K562 (cell line): Measurements from ENCODE around the gene GRID2IP. TPM values are rescaled to one million over a fixed set of nuclear protein-coding genes. Genes with fewer than 3 reads are reported as not detected.

Experiments used
- ELF4 ChIP-seq: fragments of 450-650 bp; formaldehyde crosslinking; IDR thresholded peaks from 2 replicates; pipeline ENCODE4 v1.4.0; 2022; ENCODE audit warnings: missing genetic modification characterization
- HOMEZ ChIP-seq: fragments of 250-450 bp; sonication (Bioruptor Pico); IDR thresholded peaks from 2 replicates; pipeline ENCODE4 v1.4.0; 2020; ENCODE audit warnings: mild to moderate bottlenecking, moderate library complexity
- KDM5B ChIP-seq: fragments of 200-600 bp; sonication (generic); IDR thresholded peaks from 2 replicates; pipeline ENCODE4 v1.6.1; 2012; ENCODE audit warnings: low read depth, mild to moderate bottlenecking, moderate library complexity, low read length, control low read depth, inconsistent platforms; ENCODE audit not compliant: insufficient replicate concordance
- MNT ChIP-seq, 2 experiments: fragments of 450-650 bp; conservative IDR thresholded peaks; 2 replicates each; pipeline ENCODE4 v1.6.1; 2017; ENCODE audit warnings: mild to moderate bottlenecking in 2 of 2, moderate library complexity in 2 of 2
- NFIX ChIP-seq: fragments of 250-450 bp; sonication (Bioruptor Pico); IDR thresholded peaks from 2 replicates; pipeline ENCODE4 v1.4.0; 2020; ENCODE audit warnings: low read depth, mild to moderate bottlenecking, moderate library complexity
- PHF20 ChIP-seq: fragments of 450-650 bp; IDR thresholded peaks from 2 replicates; pipeline ENCODE4 v1.6.1; 2018; ENCODE audit not compliant: partially characterized antibody
- POLR2AphosphoS5 ChIP-seq: IDR thresholded peaks from 2 replicates; pipeline ENCODE4 v1.6.1; 2011; ENCODE audit warnings: mild to moderate bottlenecking, low read depth, low read length, moderate library complexity; ENCODE audit not compliant: control insufficient read depth, insufficient read depth
- RB1 ChIP-seq: fragments of 450-650 bp; IDR thresholded peaks from 2 replicates; pipeline ENCODE4 v1.6.1; 2017; ENCODE audit warnings: low read depth, mild to moderate bottlenecking
- TCFL5 ChIP-seq: fragments of 250-450 bp; sonication (Bioruptor Pico); conservative IDR thresholded peaks from 2 replicates; pipeline ENCODE4 v1.6.1; 2021; ENCODE audit warnings: mild to moderate bottlenecking, moderate library complexity, matching md5 sums
- TFAM ChIP-seq: fragments of 250-450 bp; sonication (Bioruptor Pico); conservative IDR thresholded peaks from 2 replicates; pipeline ENCODE4 v1.5.0; 2021; ENCODE audit warnings: mild to moderate bottlenecking, moderate library complexity
- TOE1 ChIP-seq, 2 experiments: fragments of 450-650 bp in 1 of 2; sonication (generic) in 1 of 2; formaldehyde crosslinking in 1 of 2; IDR thresholded peaks; 2 replicates each; pipeline versions ENCODE4 v1.7.1 to v1.8.0; 2016 to 2022; ENCODE audit warnings: borderline replicate concordance in 2 of 2, mild to moderate bottlenecking in 2 of 2, antibody characterized with exemption in 1 of 2, inconsistent platforms in 1 of 2, low read depth in 1 of 2, missing genetic modification reagents in 1 of 2, moderate library complexity in 1 of 2
- XRCC3 ChIP-seq: fragments of 450-650 bp; IDR thresholded peaks from 2 replicates; pipeline ENCODE4 v1.6.1; 2017; ENCODE audit warnings: mild to moderate bottlenecking, moderate library complexity
- ZBTB5 ChIP-seq: fragments of 450-650 bp; IDR thresholded peaks from 2 replicates; pipeline ENCODE4 v1.6.1; 2017; ENCODE audit warnings: antibody characterized with exemption
- ZBTB9 ChIP-seq: fragments of 450-650 bp; formaldehyde crosslinking; IDR thresholded peaks from 2 replicates; pipeline ENCODE4 v1.4.0; 2020; ENCODE audit warnings: mild to moderate bottlenecking, moderate library complexity
- ZNF175 ChIP-seq: fragments of 200-800 bp; sonication (Bioruptor generic); IDR thresholded peaks from 2 replicates; pipeline ENCODE4 v1.6.1; 2016; ENCODE audit warnings: low read depth, mild to moderate bottlenecking, missing genetic modification characterization, missing compliant biosample characterization
- ZNF512 ChIP-seq: IDR thresholded peaks from 2 replicates; pipeline ENCODE4 v1.6.1; 2016; ENCODE audit warnings: missing genetic modification characterization, missing compliant biosample characterization
- polyA plus RNA-seq, 8 experiments: library from polyadenylated mRNA; depleted of rRNA in 4 of 8; stranded (reverse) in 5 of 8; unstranded in 3 of 8; fragments of >200 nt; fragmentation: Nextera tagmentation in 2 of 8; fragmentation: Illumina TruSeq in 1 of 8; extraction: Ambion mirVana in 2 of 8; extraction: Trizol in 1 of 8; gene quantifications; 2 replicates each; pipeline versions ENCODE4 v1.2.1 to v1.2.3, GENCODE V29; 2011 to 2014; ENCODE audit warnings: inconsistent platforms in 1 of 8, missing spikeins in 1 of 8
- total RNA-seq, 7 experiments: library from RNA; depleted of rRNA in 6 of 7; stranded (reverse); fragments of >200 nt in 6 of 7; fragmentation: Illumina TruSeq in 2 of 7; extraction: Trizol in 2 of 7; gene quantifications; 2 replicates each; pipeline versions ENCODE4 v1.2.1 to v1.2.3, GENCODE V29; 2011 to 2021; ENCODE audit warnings: low replicate concordance in 1 of 7

GRID2IP gene
- total and polyA plus RNA-seq, 9 of the 15 experiments (the other 6 are each of a cell fraction or from before 2014, with no cell fraction given) = not detected

- TF ChIP-seq ZNF512 (tag) = no peak
- TF ChIP-seq TOE1 (IDR thresholded peaks at IDR 0.05; ENCODE audit: borderline replicate concordance) = 0 out of 2 replicates have a peak, but pooled peaks have one; percentile 53
- no peak for TF ChIP-seq TOE1 (CRISPR knock-in tag; IDR thresholded peaks at IDR 0.05; ENCODE audit: borderline replicate concordance, low read depth)
- TF ChIP-seq ELF4 (CRISPR knock-in tag) = peak; percentile 85
- no peak for TF ChIP-seq ZBTB5
- TF ChIP-seq ZNF175 (CRISPR knock-in tag) = peak; percentile 93
- TF ChIP-seq MNT (conservative IDR thresholded peaks at IDR 0.05) = peak in 1 of 2 experiments; percentile 40; a peak in 1 of 4 replicates
- no peak for TF ChIP-seq KDM5B
- TF ChIP-seq XRCC3 = no peak
- TF ChIP-seq HOMEZ = no peak
- no peak for TF ChIP-seq PHF20
- no peak for TF ChIP-seq TFAM (CRISPR knock-in tag)
- TF ChIP-seq TCFL5 (CRISPR knock-in tag) = no peak
- peak; percentile 52; the same call in 1 of the 2 replicates for TF ChIP-seq ZBTB9 (CRISPR knock-in tag)
- no peak for TF ChIP-seq NFIX (CRISPR knock-in tag)
- no peak; the same call in 1 of the 2 replicates for TF ChIP-seq RB1
- peak; percentile 98 for TF ChIP-seq POLR2AphosphoS5
These were observed 100.0 kb downstream of the GRID2IP start (continued) for GRCh38 chr7:6451224-6451705.
